DMS53 treated with DMSO at 0.1 percent for 48 hours (cell line): ENCODE measurements around the gene PIK3C2G.

Source experiments
- DNase-seq: peaks from one replicate; lab custom pipeline; 2025; ENCODE audit not compliant: unreplicated experiment; lab: John Stamatoyannopoulos, UW

Gene PIK3C2G

DNA sequence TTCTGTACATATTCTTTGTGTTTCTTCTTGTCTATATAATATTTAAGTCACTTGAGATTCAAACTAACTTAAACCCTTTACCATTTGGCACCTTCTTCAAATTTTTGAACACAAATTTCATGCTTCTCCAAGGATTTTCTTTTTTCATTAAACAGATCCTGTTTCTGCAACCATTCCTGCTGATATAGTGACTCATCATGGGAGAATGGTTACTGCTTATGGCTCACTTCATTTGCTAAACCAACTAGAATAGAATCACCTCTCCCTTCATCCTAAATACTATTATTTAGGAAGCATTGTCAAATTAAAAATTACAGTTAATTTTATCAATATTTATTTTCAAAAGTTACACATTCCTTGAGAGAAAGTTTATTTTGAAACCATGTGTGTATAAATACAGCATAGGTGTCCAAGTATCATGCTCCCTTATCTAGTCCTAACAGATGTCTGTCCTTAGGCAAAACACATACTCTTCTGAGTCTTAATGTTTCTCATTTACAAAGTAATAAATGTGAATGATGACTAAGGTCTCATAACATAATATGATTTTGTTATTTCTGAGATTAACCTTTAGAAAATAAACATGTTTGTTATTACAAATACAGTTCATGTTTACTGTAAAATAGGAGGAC, 435.8 kb downstream of the PIK3C2G start:
- DNase-seq: no peak
